ENCODE measurements around the gene GRWD1. TPM values are rescaled to one million over a fixed set of nuclear protein-coding genes. Genes with fewer than 3 reads are reported as not detected.

The GRWD1 gene
- total and polyA plus RNA-seq, 2 of the 8 experiments (the other 6 are each of a cell fraction or from before 2014, with no cell fraction given): 36.9 to 61.9 TPM

DNA sequence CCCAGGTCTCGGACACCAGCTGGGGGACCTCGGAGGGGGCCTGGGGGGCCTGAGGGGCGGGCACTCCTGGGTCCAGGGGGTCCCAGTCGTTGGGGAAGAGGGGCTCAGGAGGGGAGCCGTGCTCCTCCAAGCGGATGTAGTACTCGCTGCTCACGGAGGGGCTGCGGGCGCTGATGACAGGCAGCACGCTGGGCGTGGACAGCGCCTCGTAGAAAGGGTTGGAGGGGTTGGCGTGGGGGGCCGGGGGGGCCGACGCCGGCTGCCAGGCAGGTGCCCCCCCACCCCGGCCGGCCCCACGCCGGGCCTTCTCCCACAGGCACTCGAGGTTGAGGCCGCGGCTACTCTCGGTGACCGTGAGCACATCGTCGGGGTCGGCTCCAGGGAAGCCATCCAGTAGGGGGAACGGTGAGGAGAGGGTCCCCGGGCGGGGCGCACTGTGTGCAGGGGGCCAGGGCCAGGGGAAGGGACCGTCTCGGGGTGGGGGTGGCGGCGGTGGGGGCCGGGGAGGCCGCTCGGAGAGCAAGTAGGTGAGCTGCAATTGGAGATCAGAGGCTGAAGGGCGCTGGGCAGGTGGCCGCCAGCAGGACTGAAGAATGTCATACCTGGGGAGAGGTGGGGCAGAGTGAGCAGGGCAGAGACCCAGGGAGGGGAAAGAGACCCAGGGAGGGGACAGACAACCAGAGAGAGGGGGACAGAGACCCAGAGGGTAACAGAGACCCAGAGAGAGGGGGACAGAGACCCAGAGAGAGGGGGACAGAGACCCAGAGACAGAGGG lies 53.7 kb downstream of the GRWD1 start:
- no peak overlapping the region for H2BK120ac ChIP-seq (replicated peaks; ENCODE audit: low read depth, low read length)
- no peak overlapping the region for H4K8ac ChIP-seq (ENCODE audit: extremely low read depth, insufficient read depth, low read length)
- no peaks in the 10 kb centered on the region for H3K79me1 ChIP-seq (ENCODE audit: low read depth, low read length)
- H4K5ac ChIP-seq (ENCODE audit: insufficient read length, low read depth, low read length): no peak overlapping the region
- no peak overlapping the region for H3K4me3 ChIP-seq (ENCODE audit: extremely low read depth in 1 of 4, insufficient read depth in 2 of 4, low read depth in 3 of 4, low read length in 4 of 4)
- H3K14ac ChIP-seq (ENCODE audit: insufficient read length): no peak overlapping the region
- no peak overlapping the region for H3K23ac ChIP-seq (ENCODE audit: insufficient read length)
- H2AFZ ChIP-seq (ENCODE audit: low read length): no peak overlapping the region
- no peak for FAIRE-seq
- H3K4ac ChIP-seq (replicated peaks; ENCODE audit: insufficient read length, low read depth, low read length): no peak overlapping the region
- no peak overlapping the region for H4K91ac ChIP-seq (replicated peaks; ENCODE audit: insufficient read length, low read length)
- no peak overlapping the region for H3K27ac ChIP-seq (ENCODE audit: low read depth, low read length)
- no peak overlapping the region for H3K56ac ChIP-seq (replicated peaks; ENCODE audit: insufficient read length, low read depth, low read length)
- CTCF ChIA-PET (ENCODE audit: partially characterized antibody): interaction anchor here (0.8 kb wide), 1 partner anchor 10 kb away, joined by 3 read pairs; no protein-coding TSS in a partner anchor
- no peaks in the 10 kb centered on the region for H3K79me2 ChIP-seq (ENCODE audit: control insufficient read depth in 1 of 2, insufficient read depth in 2 of 2, low read length in 2 of 2)
- no peak overlapping the region for H2AK5ac ChIP-seq (ENCODE audit: low read depth, low read length)
- POLR2A ChIA-PET (ENCODE audit: partially characterized antibody): interaction anchor here (0.9 to 14.8 kb wide), 3 partner anchors 9 to 107 kb away, joined by 3 to 176 read pairs (median 3); partner anchors contain the start of gene SPACA4
- H3K9me3 ChIP-seq (ENCODE audit: insufficient read depth in 2 of 2, low read depth in 1 of 2, low read length in 1 of 2): no peaks in the 10 kb centered on the region
- H3K27me3 ChIP-seq (replicated peaks in 1 of 4; ENCODE audit: control insufficient read depth in 3 of 4, extremely low read depth in 1 of 4, insufficient read depth in 3 of 4, low read length in 3 of 4): no peaks in the 10 kb centered on the region; a peak in 1 of 7 replicates
- H3K23me2 ChIP-seq (ENCODE audit: low read depth, low read length): peaks cover 8% of the 10 kb centered on the region; the same call in 1 of the 2 replicates
- no peak overlapping the region for H3K9ac ChIP-seq (replicated peaks in 1 of 4; ENCODE audit: extremely low read depth in 1 of 4, low read depth in 3 of 4, low read length in 3 of 4)
- no peak overlapping the region for H2BK12ac ChIP-seq (ENCODE audit: low read depth, low read length)
- WGBS, 2 experiments (ENCODE audit: extremely low coverage in 1 of 2, insufficient coverage in 1 of 2, insufficient read length in 1 of 2, insufficient replicate concordance in 2 of 2, low coverage in 1 of 2, low lambda C conversion rate in 2 of 2, missing lambda C conversion rate in 1 of 2): no CpG with 5 or more reads among the region's 44 CpGs
- no peak for DNase-seq (ENCODE audit: low read depth in 1 of 2, low spot score in 2 of 2)
- H2BK20ac ChIP-seq (ENCODE audit: low read length): no peak overlapping the region
- no peaks in the 10 kb centered on the region; a peak in 1 of 8 replicates for H3K36me3 ChIP-seq (ENCODE audit: control insufficient read depth in 2 of 4, insufficient read depth in 4 of 4, low read length in 3 of 4)
- no peak overlapping the region for H3K18ac ChIP-seq (ENCODE audit: extremely low read depth, low read length)
- H2BK15ac ChIP-seq (ENCODE audit: low read length): no peak overlapping the region
- H2BK5ac ChIP-seq (ENCODE audit: low read depth, low read length): no peak overlapping the region
- H3K4me1 ChIP-seq (replicated peaks in 1 of 4; ENCODE audit: control insufficient read depth in 3 of 4, insufficient read depth in 4 of 4, low read length in 3 of 4): peaks cover 0 to 14% (median 12%) of the 10 kb centered on the region in 4 experiments; a peak in 6 of 7 replicates
- H3K4me2 ChIP-seq (ENCODE audit: insufficient read depth in 1 of 2, low read depth in 2 of 2, low read length in 2 of 2): no peak overlapping the region
- peaks cover 0 to 3% of the 10 kb centered on the region in 2 experiments for H4K20me1 ChIP-seq (replicated peaks in 1 of 2; ENCODE audit: control insufficient read depth in 1 of 2, insufficient read depth in 2 of 2, low read length in 2 of 2)
- TF ChIP-seq, protein P1, sequence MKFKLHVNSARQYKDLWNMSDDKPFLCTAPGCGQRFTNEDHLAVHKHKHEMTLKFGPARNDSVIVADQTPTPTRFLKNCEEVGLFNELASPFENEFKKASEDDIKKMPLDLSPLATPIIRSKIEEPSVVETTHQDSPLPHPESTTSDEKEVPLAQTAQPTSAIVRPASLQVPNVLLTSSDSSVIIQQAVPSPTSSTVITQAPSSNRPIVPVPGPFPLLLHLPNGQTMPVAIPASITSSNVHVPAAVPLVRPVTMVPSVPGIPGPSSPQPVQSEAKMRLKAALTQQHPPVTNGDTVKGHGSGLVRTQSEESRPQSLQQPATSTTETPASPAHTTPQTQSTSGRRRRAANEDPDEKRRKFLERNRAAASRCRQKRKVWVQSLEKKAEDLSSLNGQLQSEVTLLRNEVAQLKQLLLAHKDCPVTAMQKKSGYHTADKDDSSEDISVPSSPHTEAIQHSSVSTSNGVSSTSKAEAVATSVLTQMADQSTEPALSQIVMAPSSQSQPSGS (IDR thresholded peaks at IDR 0.05; ENCODE audit: low read length): no peak
- no peak for TF ChIP-seq TAF7 (optimal IDR thresholded peaks at IDR 0.05; ENCODE audit: borderline replicate concordance, low read depth, low read length)
- TF ChIP-seq, protein P2, sequence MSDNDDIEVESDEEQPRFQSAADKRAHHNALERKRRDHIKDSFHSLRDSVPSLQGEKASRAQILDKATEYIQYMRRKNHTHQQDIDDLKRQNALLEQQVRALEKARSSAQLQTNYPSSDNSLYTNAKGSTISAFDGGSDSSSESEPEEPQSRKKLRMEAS (IDR thresholded peaks at IDR 0.05): no peak
- no peak for TF ChIP-seq POLR2A (IDR thresholded peaks at IDR 0.05; ENCODE audit: control extremely low read depth in 1 of 2, low read depth in 2 of 2, low read length in 2 of 2)
- no peak for TF ChIP-seq RAD21 (IDR thresholded peaks at IDR 0.05 in 1 of 2, conservative IDR thresholded peaks at IDR 0.05 in 1 of 2; ENCODE audit: low read depth in 2 of 2, low read length in 2 of 2)
- TF ChIP-seq JUN (IDR thresholded peaks at IDR 0.05; ENCODE audit: low read depth, low read length): no peak
- TF ChIP-seq NRF1 (IDR thresholded peaks at IDR 0.05; ENCODE audit: low read depth, low read length): no peak
- TF ChIP-seq CHD2 (IDR thresholded peaks at IDR 0.05; ENCODE audit: low read length): no peak
- TF ChIP-seq KDM1A (IDR thresholded peaks at IDR 0.05; ENCODE audit: borderline replicate concordance, low read length): no peak
- TF ChIP-seq BCL11A (IDR thresholded peaks at IDR 0.05; ENCODE audit: low read depth in 2 of 2, low read length in 2 of 2): no peak
